CD4-positive, alpha-beta T cell treated with Interleukin-21 for 1 hour (primary cell): ENCODE measurements around the gene S100A7A.
"Not testable (repeated sequence)": the region's sequence is repeated elsewhere in the genome, so short reads cannot be mapped to it uniquely, and the experiment has no call there.

Experiments used
- DNase-seq: peaks from one replicate; pipeline ENCODE4 v3.0.0-alpha.2; 2020

The S100A7A gene

GRCh38 chr1:153395776-153396175, 20.5 kb upstream of the S100A7A start:
- DNase-seq: no peak

GRCh38 chr1:153396461-153396860, 19.9 kb upstream of the S100A7A start:
- DNase-seq: no peak

- DNase-seq: no peak
Measured at GRCh38 chr1:153397051-153397923, 19.0 kb upstream of the S100A7A start.

- no peak for DNase-seq
Measured at GRCh38 chr1:153397924-153398651, 18.2 kb upstream of the S100A7A start.

- no peak for DNase-seq
Measured at GRCh38 chr1:153399401-153400055, 16.8 kb upstream of the S100A7A start.

- no peak for DNase-seq
Measured at GRCh38 chr1:153400244-153400643, 16.1 kb upstream of the S100A7A start.

- no peak for DNase-seq
Measured at GRCh38 chr1:153401461-153401860, 14.9 kb upstream of the S100A7A start.

GRCh38 chr1:153402226-153402625, 14.1 kb upstream of the S100A7A start:
- DNase-seq: no peak

- no peak for DNase-seq
Measured at GRCh38 chr1:153403421-153404085, 12.8 kb upstream of the S100A7A start.

GRCh38 chr1:153404086-153404635, 12.2 kb upstream of the S100A7A start:
- DNase-seq: no peak

GRCh38 chr1:153404768-153405167, 11.6 kb upstream of the S100A7A start:
- DNase-seq: peak; percentile 52

GRCh38 chr1:153405825-153406599, 10.3 kb upstream of the S100A7A start:
- not testable (repeated sequence) for DNase-seq

- not testable (repeated sequence) for DNase-seq
Measured at GRCh38 chr1:153407274-153407673, 9.0 kb upstream of the S100A7A start.

- not testable (repeated sequence) for DNase-seq
Measured at GRCh38 chr1:153413961-153414360, 2.4 kb upstream of the S100A7A start.

- DNase-seq: no peak
Measured at GRCh38 chr1:153417136-153417888, 992 bp downstream of the S100A7A start.

GRCh38 chr1:153418758-153419435, 2.6 kb downstream of the S100A7A start:
- DNase-seq: not testable (repeated sequence)

GRCh38 chr1:153419436-153419793, 3.1 kb downstream of the S100A7A start:
- DNase-seq: not testable (repeated sequence)

- no peak for DNase-seq
Measured at GRCh38 chr1:153420306-153420705, 4.0 kb downstream of the S100A7A start.

- DNase-seq: peak; percentile 58
Measured at GRCh38 chr1:153422450-153423068, 6.2 kb downstream of the S100A7A start.

GRCh38 chr1:153426809-153427208, 10.5 kb downstream of the S100A7A start:
- DNase-seq: no peak
